GM21367 (cell line): Measurements from ENCODE around the gene ERCC4.

ENCODE experiments used
- ATAC-seq: cut with Tn5 transposase; IDR thresholded peaks from one replicate; pipeline ENCODE4 v1.9.1; 2021; ENCODE audit not compliant: unreplicated experiment

ERCC4 gene

DNA sequence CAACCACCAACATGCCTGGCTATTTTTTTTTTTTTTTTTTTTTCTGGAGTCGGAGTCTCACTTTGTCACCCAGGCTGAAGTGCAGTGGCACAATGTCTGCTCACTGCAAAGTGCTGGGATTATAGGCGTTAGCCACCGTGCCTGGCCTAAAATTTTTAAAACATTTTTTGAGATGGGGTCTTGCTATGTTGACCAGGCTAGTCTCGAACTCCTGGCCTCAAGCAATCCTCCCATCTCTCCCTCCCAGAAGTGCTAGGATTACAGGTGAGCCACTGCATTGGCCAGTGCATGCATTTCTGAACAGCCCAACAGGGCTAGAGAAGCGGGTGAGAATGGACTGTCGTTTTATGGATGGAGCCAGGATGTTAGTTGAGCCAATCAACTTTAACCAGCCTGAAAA is 72.4 kb downstream of the ERCC4 start:
- no peak for ATAC-seq

DNA sequence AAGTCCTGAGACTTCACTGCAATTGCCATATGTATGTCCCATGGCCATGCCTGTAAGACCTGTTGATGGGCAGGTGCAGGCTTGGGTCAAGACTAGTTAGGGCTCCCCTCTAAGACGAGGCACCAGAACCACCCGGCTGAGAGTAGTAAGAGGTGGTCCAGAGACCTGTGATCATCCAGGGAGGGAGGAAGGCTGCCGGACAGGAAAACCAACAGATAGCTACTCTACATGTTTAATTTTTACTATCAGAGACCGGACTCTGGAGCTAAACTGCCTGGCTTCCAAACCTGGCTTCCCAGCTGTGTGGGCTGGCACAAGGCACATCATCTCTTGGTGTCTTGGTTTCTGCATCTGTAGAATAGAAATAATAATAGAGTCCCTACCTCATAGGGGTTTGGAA is 73.0 kb downstream of the ERCC4 start:
- no peak for ATAC-seq

GRCh38 chr16:13994239-13995106 is 74.5 kb downstream of the ERCC4 start:
- ATAC-seq, result no peak

GRCh38 chr16:13995194-13995593 is 75.2 kb downstream of the ERCC4 start:
- no peak for ATAC-seq

DNA sequence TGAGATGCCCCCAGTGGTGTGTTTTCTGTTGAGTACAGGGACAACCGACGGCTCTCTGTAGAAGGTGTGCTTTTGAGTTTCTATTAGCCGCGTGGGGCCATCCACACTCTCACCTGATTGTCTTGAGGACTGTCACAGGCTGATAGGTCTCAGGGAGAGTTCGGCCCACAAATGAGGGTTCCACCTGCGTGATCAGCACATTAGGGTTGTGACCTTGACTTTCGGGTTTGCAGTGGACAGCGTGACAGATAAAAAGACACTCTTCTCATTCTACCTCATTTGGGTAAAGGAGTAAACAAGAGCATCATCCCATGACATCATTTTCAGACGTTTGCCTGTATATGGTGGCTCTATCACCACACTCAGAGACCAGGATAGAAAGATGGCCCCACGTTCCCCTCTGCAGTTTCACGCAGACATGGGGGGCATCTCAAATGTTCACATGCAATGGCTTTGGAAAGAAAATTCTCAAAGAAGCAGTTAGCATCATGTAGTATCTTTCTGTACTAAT is 76.9 kb downstream of the ERCC4 start:
- no peak for ATAC-seq

- no peak for ATAC-seq
Observed at GRCh38 chr16:13997526-13997925, 77.6 kb downstream of the ERCC4 start.

DNA sequence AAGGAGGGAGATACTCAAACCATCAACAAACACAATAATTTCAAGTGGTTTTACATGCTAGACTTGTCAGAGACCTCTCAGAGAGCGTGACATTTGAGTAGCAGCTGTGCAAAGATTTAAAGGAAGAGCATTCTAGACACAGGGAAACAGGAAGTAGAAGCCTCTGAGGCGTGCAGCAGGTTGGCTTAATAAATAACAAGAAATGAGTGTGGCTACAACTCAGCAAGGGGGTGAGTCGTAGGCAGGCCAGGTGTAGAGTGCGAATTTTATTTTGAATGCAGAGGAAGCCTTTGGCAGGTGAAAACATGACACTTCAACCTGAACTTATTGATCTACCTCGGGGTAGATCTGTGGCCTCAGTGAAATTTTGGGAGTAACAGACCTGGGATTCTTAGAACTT is 78.0 kb downstream of the ERCC4 start:
- ATAC-seq, result peak; percentile 63

DNA sequence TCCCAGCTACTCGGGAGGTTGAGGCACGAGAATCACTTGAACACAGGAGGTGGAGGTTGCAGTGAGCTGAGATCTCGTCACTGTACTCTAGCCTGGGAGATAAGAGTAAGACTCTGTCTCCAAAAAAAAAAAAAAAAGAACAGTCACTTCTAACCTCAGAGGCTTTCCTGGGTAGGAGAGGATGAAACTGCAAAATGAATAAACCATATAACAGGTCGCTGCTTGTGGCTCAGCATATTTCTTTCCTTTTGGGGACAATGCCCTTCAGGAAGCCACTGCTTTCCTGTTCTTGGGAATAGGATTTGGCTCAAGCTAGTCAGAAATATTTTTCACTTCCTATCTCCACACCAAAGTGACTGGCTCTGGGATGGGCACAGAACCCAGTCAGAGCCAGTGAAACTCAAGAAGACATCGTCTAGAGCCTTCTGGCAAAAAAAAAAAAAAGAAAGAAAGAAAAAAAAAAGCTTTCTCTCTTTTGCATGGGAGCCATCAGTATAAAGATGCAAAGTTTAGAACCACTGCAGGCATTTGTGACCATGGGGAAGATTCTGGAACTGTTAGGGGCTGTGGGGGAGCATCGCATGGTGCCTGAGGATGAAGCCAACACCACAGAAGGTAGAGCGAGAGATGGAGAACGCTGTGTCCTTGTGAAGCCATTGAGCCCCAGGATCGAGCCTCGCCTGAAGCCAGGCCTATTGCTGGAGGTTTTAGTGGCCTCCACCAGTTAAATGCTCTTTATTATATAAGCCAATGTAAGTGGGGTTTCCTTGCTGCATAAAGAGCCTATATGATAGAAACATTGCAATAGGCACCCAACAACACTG is 79.3 kb downstream of the ERCC4 start:
- ATAC-seq, result no peak

- no peak for ATAC-seq
Observed at GRCh38 chr16:13999895-14000425, 80.0 kb downstream of the ERCC4 start.

DNA sequence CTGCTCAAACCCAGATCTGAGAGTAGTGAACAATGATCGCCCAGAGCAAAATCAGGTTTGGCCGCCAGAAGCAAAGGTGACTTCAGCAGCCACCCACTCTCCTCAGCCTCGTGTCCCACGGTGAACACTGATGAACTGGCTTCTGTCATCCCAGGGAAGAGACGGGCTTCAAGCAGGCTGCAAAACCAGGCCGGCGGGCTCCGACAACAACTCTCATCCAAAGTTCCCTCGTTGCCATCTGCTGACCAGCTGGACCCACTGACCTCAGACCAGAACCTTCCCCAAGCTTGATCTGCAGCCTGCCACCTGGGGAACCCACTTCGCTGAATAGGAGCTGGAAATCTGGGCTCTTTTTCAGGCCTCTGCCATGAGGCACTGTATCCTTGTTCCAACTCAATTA is 81.6 kb downstream of the ERCC4 start:
- ATAC-seq, result no peak
